HepG2 (cell line): ENCODE results near the gene UQCRHL. TPM values are rescaled to one million over a fixed set of nuclear protein-coding genes. Genes with fewer than 3 reads are reported as not detected.

Source experiments
- AGO2 ChIP-seq: fragments of 200-400 bp; formaldehyde crosslinking; optimal IDR thresholded peaks from 2 replicates; pipeline ENCODE3; 2017; ENCODE audit warnings: mild to moderate bottlenecking, low read depth, low read length, moderate library complexity
- ATAD3A ChIP-seq: sonication (generic); formaldehyde crosslinking; IDR thresholded peaks from 2 replicates; pipeline ENCODE4 v1.4.0; 2020; ENCODE audit warnings: missing genetic modification reagents
- BCLAF1 ChIP-seq: fragments of 450-650 bp; IDR thresholded peaks from 2 replicates; pipeline ENCODE4 v1.6.1; 2017; ENCODE audit warnings: mild to moderate bottlenecking
- CBX5 ChIP-seq: sonication (generic); formaldehyde crosslinking; IDR thresholded peaks from 2 replicates; pipeline ENCODE4 v1.4.0; 2020; ENCODE audit warnings: missing genetic modification reagents, borderline replicate concordance
- CCAR2 ChIP-seq: fragments of 200-400 bp; formaldehyde crosslinking; optimal IDR thresholded peaks from 2 replicates; pipeline ENCODE3; 2018; ENCODE audit warnings: low read depth, mild to moderate bottlenecking, low read length, moderate library complexity
- CCDC6 ChIP-seq: sonication (generic); formaldehyde crosslinking; IDR thresholded peaks from 2 replicates; pipeline ENCODE4 v1.8.1; 2022; ENCODE audit warnings: mild to moderate bottlenecking, missing genetic modification reagents, moderate library complexity
- EHMT2 ChIP-seq: fragments of 200-600 bp; sonication (generic); IDR thresholded peaks from 2 replicates; pipeline ENCODE4 v1.7.0; 2017; ENCODE audit warnings: antibody characterized with exemption, low read depth, low read length, borderline replicate concordance
- GABPA ChIP-seq, 2 experiments: IDR thresholded peaks; 2 replicates each; pipeline ENCODE4 v1.6.1; 2011 to 2016; ENCODE audit warnings: low read depth in 2 of 2, low read length in 1 of 2, missing biosample characterization in 1 of 2, missing genetic modification characterization in 1 of 2
- GATAD2A ChIP-seq: IDR thresholded peaks from 2 replicates; pipeline ENCODE4 v1.6.1; 2016
- GPBP1L1 ChIP-seq: sonication (generic); formaldehyde crosslinking; IDR thresholded peaks from 2 replicates; pipeline ENCODE4 v1.5.0; 2020; ENCODE audit warnings: mild to moderate bottlenecking, missing genetic modification reagents
- HNRNPL ChIP-seq: fragments of 200-400 bp; formaldehyde crosslinking; IDR thresholded peaks from 2 replicates; pipeline ENCODE4 v1.6.1; 2017; ENCODE audit warnings: mild to moderate bottlenecking, low read depth, low read length
- HOXA3 ChIP-seq: sonication (generic); formaldehyde crosslinking; IDR thresholded peaks from 2 replicates; pipeline ENCODE4 v1.5.0; 2020; ENCODE audit warnings: missing genetic modification reagents
- IKZF1 ChIP-seq: fragments of 450-650 bp; IDR thresholded peaks from 2 replicates; pipeline ENCODE4 v1.7.1; 2016
- MATR3 ChIP-seq: sonication (generic); formaldehyde crosslinking; IDR thresholded peaks from 2 replicates; pipeline ENCODE4 v1.4.0; 2020; ENCODE audit warnings: missing genetic modification reagents
- MYNN ChIP-seq: sonication (generic); formaldehyde crosslinking; IDR thresholded peaks from 2 replicates; pipeline ENCODE4 v1.4.0; 2020; ENCODE audit warnings: mild to moderate bottlenecking, low read depth, missing genetic modification reagents
- NBN ChIP-seq: fragments of 450-650 bp; conservative IDR thresholded peaks from 2 replicates; pipeline ENCODE4 v1.6.1; 2017
- NCOA5 ChIP-seq: sonication (generic); formaldehyde crosslinking; IDR thresholded peaks from 2 replicates; pipeline ENCODE4 v1.4.0; 2020; ENCODE audit warnings: missing genetic modification reagents
- NR2F6 ChIP-seq, 2 experiments: IDR thresholded peaks; 2 replicates each; pipeline ENCODE4 v1.6.1; 2016; ENCODE audit warnings: antibody characterized with exemption in 1 of 2, mild to moderate bottlenecking in 1 of 2
- SMAD1 ChIP-seq: sonication (generic); formaldehyde crosslinking; IDR thresholded peaks from 2 replicates; pipeline ENCODE4 v1.4.0; 2020; ENCODE audit warnings: missing genetic modification reagents, low read depth, mild to moderate bottlenecking, borderline replicate concordance
- TAF1 ChIP-seq: sonication (generic); formaldehyde crosslinking; IDR thresholded peaks from 2 replicates; pipeline ENCODE4 v1.4.0; 2020; ENCODE audit warnings: missing genetic modification reagents
- TRIM24 ChIP-seq: sonication (generic); formaldehyde crosslinking; IDR thresholded peaks from 2 replicates; pipeline ENCODE4 v1.8.0; 2022; ENCODE audit warnings: mild to moderate bottlenecking, missing genetic modification reagents
- YEATS2 ChIP-seq: sonication (generic); formaldehyde crosslinking; IDR thresholded peaks from 2 replicates; pipeline ENCODE4 v1.4.0; 2020; ENCODE audit warnings: missing genetic modification reagents, borderline replicate concordance
- ZFP1 ChIP-seq: IDR thresholded peaks from 2 replicates; pipeline ENCODE4 v1.6.1; 2016
- ZMYM4 ChIP-seq: sonication (generic); formaldehyde crosslinking; IDR thresholded peaks from 2 replicates; pipeline ENCODE4 v1.8.1; 2023; ENCODE audit warnings: mild to moderate bottlenecking, missing genetic modification reagents
- ZNF546 ChIP-seq: sonication (generic); formaldehyde crosslinking; conservative IDR thresholded peaks from 2 replicates; pipeline ENCODE4 v1.8.1; 2023; ENCODE audit warnings: mild to moderate bottlenecking, missing genetic modification reagents
- ZNF549 ChIP-seq: sonication (generic); formaldehyde crosslinking; IDR thresholded peaks from 2 replicates; pipeline ENCODE4 v1.5.0; 2020; ENCODE audit warnings: missing genetic modification reagents
- ZNF562 ChIP-seq: sonication (generic); formaldehyde crosslinking; IDR thresholded peaks from 2 replicates; pipeline ENCODE4 v1.8.0; 2022; ENCODE audit warnings: missing genetic modification reagents, borderline replicate concordance
- ZNF670 ChIP-seq: sonication (generic); formaldehyde crosslinking; IDR thresholded peaks from 2 replicates; pipeline ENCODE4 v1.8.0; 2022; ENCODE audit warnings: mild to moderate bottlenecking, missing genetic modification reagents, borderline replicate concordance
- ZNF782 ChIP-seq: sonication (generic); formaldehyde crosslinking; IDR thresholded peaks from 2 replicates; pipeline ENCODE4 v1.4.0; 2020; ENCODE audit warnings: missing genetic modification reagents, mild to moderate bottlenecking, borderline replicate concordance
- polyA plus RNA-seq, 8 experiments: library from polyadenylated mRNA; depleted of rRNA in 3 of 8; stranded (reverse) in 7 of 8; unstranded in 1 of 8; fragments of >200 nt; fragmentation: Illumina TruSeq in 4 of 8; extraction: Trizol in 4 of 8; gene quantifications; 2 replicates each; pipeline versions ENCODE4 v1.2.1 to v1.2.3, GENCODE V29; 2011 to 2016; ENCODE audit warnings: low read depth in 4 of 8, missing spikeins in 1 of 8, mixed read lengths in 1 of 8; ENCODE audit not compliant: insufficient read depth in 1 of 8
- total RNA-seq, 5 experiments: library from RNA; depleted of rRNA; stranded (reverse); fragments of >200 nt; fragmentation: Illumina TruSeq; extraction: Trizol; gene quantifications; 2 replicates each; pipeline ENCODE4 v1.2.3, GENCODE V29; 2016; ENCODE audit warnings: low read depth in 1 of 5

The UQCRHL gene
- total and polyA plus RNA-seq, 2 of the 13 experiments (the other 11 are each of a cell fraction or from before 2014, with no cell fraction given): 1.8 to 2.3 TPM

GRCh38 chr1:15834406-15835204 lies 27.2 kb upstream of the UQCRHL start (continued):
- no peak for TF ChIP-seq TRIM24 (CRISPR knock-in tag)
- 0 out of 2 replicates have a peak, but pooled peaks have one; percentile 12 for TF ChIP-seq CBX5 (CRISPR knock-in tag)
- no peak for TF ChIP-seq ZNF562 (CRISPR knock-in tag)
- 0 out of 2 replicates have a peak, but pooled peaks have one; percentile 21 for TF ChIP-seq ATAD3A (CRISPR knock-in tag)
- TF ChIP-seq GATAD2A: peak; percentile 45; the same call in 1 of the 2 replicates
- peak; percentile 93 for TF ChIP-seq AGO2
- TF ChIP-seq IKZF1: no peak
- TF ChIP-seq MATR3 (CRISPR knock-in tag): no peak
- no peak for TF ChIP-seq NBN
- peak; percentile 79 for TF ChIP-seq TAF1
- peak; percentile 100 for TF ChIP-seq HOXA3 (CRISPR knock-in tag)
- TF ChIP-seq HNRNPL: 0 out of 2 replicates have a peak, but pooled peaks have one; percentile 5
- no peak for TF ChIP-seq NR2F6 (IDR thresholded peaks at IDR 0.05)
- TF ChIP-seq NR2F6 (CRISPR knock-in tag; IDR thresholded peaks at IDR 0.05): peak; percentile 20; the same call in 1 of the 2 replicates
- TF ChIP-seq CCAR2: no peak
- TF ChIP-seq ZNF782 (CRISPR knock-in tag): no peak; the same call in 1 of the 2 replicates
- TF ChIP-seq ZFP1 (CRISPR knock-in tag): no peak
- TF ChIP-seq BCLAF1: no peak
- TF ChIP-seq EHMT2: no peak
- TF ChIP-seq YEATS2: peak; percentile 64; the same call in 1 of the 2 replicates
- no peak for TF ChIP-seq ZNF546
- peak; percentile 58; the same call in 1 of the 2 replicates for TF ChIP-seq ZMYM4 (CRISPR knock-in tag)
- TF ChIP-seq ZNF670: no peak; the same call in 1 of the 2 replicates
- peak; percentile 67; the same call in 1 of the 2 replicates for TF ChIP-seq ZNF549 (CRISPR knock-in tag)
- TF ChIP-seq SMAD1 (CRISPR knock-in tag): no peak
- TF ChIP-seq MYNN (CRISPR knock-in tag): no peak
- TF ChIP-seq NCOA5 (CRISPR knock-in tag): 0 out of 2 replicates have a peak, but pooled peaks have one; percentile 47
- TF ChIP-seq GABPA (IDR thresholded peaks at IDR 0.05; ENCODE audit: low read depth, low read length): no peak
- no peak for TF ChIP-seq GABPA (CRISPR knock-in tag; IDR thresholded peaks at IDR 0.05; ENCODE audit: low read depth)
- TF ChIP-seq CCDC6 (CRISPR knock-in tag): no peak; the same call in 1 of the 2 replicates
- no peak for TF ChIP-seq GPBP1L1 (CRISPR knock-in tag)
